Activated naive CD4-positive, alpha-beta T cell treated with anti-CD3 and anti-CD28 coated beads, Interleukin-2, amount 50 U/mL, for 16 hours (primary cell): Measurements from ENCODE around the gene IQGAP3.
"Not testable (repeated sequence)": the region's sequence is repeated elsewhere in the genome, so short reads cannot be mapped to it uniquely, and the experiment has no call there.

Experiments
- DNase-seq: peaks from one replicate; pipeline ENCODE4 v3.0.0-alpha.2; 2020

Gene IQGAP3

DNA sequence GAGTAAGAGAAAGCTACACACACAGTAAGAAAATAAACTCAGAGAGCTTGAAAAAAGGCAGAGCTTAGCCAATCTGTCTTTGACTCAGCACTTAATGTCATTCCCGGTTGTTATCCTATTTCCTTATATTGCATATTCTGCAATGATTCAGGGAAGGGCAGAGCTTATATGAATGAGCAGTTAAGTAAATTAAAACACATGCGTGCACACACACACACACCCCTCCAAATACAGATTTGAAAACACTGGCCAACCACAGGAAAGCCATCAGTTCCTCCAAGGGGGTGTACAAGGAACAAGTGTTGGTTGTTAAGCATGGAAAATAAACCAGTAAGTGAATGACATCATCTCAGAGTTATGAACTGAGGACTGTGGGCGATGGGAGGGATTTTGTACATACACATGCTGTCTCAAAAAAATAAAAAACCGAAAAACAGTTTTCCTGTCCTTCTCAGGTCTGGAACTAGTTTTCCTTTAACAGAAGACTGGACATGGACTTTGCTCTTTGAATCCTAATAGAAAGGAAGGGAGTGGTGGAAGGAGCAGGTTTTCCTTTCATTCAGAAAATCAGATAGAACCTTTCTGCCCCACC, 1.0 kb downstream of the IQGAP3 start:
- no peak for DNase-seq

DNA sequence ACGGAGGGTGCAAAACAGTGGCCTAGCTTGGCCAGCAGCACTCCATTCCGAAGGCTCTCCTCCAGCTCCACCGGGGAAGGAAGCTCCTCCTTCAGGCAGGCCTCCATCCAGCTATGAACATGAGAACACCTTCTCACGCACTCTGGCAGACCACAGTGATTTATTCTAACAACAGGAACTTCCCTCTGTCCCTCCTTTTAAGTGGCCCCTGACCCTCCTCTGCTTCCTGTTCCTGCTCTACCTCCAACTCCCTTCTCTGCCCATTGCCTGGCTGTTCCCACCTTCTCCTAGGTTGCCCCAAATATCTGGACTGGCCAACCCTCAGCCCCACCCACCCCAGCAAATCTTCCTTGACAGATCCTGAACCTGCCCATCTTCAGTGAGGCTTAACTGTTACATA, 5.9 kb downstream of the IQGAP3 start:
- no peak for DNase-seq

DNA sequence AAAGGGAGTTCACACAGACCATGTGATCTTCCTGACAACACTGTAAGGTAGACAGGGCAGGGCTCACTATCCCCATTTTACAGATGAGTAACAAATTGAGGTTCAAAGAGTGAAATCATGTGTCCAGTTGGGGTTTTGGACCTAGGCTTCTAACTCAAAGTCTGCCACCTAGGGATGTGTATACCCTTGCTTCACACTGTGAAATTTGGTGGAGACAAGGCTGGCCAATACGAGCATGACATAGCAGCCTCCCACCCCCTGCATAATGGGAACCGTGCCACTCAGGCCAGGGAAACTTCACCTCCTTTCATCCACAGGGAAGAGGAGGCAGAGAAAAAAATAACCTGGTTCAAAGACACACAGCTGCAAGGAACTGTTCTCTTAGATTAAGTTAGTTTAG, 6.8 kb downstream of the IQGAP3 start:
- DNase-seq, result no peak

DNA sequence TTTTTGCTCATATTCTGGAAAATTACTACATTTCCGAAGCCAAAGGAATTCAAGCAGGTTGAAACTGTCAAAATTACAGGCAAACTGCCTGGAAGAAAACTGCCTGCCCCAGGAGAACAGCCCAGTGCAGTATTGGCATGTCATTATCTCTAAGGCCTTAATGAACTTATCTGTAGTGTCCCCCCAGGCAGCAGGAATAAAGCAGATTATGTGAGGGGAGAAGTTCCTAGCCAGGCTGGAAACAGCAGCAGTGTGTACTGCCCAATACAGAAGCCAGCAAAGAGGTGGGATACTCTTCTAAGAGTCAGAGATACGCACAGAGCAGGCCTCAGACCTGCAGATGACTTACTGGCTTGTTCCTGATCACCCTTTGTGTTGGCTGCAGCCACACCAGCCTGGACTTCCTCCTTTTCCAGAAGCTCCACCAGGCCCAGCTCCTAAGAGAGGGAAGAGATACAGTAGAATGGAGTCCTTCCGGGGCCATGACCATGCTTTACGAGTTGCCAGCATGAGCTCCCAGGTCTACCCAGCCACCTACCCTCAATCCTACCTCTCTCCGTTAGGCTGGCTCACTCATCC, 11.7 kb downstream of the IQGAP3 start:
- no peak for DNase-seq

DNA sequence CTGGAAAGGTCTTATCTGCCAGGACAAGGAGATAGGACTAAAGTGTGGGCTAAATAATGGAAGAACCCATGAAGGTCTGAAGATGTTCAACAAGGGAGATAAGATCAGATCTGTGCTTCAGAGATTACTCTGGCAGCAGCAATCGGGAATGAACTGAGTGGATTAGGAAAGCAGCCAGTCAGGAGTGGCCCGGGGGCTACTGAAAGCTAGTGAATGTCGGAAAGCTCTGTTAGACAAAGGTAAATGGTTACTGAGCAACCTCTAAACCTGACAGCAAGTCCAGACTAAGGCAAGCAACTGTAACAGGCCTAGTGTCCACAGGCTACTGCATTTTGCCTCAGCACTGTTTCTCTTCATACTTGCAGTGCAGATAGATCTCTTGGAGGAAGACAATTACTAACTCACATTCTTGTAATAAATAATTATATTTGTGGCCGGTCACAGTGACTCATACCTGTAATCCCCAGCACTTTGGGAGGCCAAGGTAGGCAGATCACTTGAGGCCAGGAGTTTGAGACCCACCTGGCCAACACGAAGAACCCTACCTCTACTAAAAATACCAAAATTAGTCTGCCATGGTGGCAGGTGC, 12.5 kb downstream of the IQGAP3 start:
- DNase-seq, result no peak

DNA sequence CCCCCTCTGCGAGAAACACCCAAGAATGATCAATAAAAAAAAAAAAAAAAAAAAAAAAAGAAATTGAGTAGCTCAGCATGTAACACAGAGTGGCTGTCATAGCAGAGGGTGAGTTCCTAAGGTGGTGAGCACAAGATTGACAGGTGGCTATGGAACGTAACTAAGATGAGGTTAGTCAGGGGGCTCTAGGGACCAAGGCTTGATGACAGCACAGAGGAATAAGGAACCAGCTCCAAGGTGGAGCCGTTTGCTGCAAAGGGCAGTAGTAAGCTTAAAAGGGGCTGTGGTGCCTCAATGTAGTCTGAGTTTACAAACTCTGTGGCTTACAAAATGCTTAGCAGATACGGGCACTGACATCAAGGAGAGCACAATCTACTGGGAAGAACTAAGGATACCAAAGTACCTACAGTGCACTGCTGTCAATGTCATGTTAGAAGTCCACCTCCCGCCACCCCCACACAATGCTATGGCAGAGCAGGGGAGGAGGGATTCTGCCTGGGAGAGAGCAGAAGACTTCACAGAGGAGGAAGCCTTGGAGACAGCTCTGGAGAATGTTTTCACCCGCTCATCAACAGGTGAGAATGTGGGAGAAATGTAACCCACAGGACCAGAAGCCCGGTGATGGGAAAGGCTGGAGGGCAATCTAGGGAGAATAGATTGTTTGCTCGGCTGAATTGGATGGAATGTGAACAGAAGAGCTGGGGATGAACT, 13.1 kb downstream of the IQGAP3 start:
- DNase-seq, result no peak

DNA sequence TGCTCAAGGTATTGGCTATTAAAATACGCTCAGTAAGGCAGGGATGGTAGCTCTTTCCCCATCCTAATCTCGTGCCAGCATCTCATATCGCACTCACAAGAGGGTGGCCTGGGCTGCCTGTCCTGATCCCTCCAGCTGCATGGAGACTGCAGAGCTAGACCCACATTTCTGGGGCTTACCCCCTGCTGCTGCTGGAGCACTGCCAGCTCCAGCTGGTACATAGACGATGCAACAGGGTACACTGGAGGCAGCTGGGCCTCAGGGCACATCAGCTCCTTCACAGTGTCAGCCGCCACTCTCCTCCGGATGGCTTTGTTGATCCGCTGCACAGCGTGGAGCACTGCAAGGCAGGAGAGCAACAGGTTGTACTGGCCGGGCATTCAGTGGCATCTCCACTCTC, 16.0 kb downstream of the IQGAP3 start:
- no peak for DNase-seq

DNA sequence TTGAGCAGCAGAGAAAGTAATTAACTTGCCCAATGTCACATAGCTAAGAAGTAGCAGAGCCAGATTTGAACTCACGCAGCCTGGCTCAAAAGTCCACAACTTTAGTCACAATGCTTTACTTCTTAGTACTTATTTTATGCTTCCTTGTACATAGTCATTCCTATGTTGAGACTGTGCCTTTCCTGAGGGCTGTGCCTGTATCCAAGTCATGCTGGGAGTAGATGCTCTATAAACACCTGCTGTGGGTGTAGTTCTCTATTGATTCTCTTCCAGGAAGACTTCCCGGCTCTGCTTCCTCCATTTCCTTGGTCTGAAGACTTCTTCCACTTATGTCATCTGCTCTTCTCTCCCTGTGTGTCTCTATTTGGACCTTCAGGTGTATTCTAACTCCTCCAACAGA, 16.6 kb downstream of the IQGAP3 start:
- no peak for DNase-seq

DNA sequence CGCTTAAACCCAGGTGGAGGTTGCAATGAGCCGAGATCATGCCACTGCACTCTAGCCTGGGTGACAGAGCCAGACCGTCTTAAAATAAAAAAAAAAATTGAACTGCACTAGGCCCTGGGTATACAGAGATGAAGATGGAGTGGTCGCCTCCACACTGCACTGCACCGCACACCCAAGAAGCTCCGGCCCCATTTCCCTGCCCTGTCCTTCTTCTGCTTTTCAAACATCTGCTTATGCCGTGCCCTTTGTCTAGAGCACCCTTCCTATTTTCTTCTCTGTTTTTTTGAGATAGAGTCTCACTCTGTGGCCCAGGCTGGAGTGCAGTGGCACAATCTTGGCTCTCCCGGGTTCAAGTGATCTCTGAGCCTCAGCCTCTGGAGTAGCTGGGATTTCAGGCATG, 17.4 kb downstream of the IQGAP3 start:
- no peak for DNase-seq

DNA sequence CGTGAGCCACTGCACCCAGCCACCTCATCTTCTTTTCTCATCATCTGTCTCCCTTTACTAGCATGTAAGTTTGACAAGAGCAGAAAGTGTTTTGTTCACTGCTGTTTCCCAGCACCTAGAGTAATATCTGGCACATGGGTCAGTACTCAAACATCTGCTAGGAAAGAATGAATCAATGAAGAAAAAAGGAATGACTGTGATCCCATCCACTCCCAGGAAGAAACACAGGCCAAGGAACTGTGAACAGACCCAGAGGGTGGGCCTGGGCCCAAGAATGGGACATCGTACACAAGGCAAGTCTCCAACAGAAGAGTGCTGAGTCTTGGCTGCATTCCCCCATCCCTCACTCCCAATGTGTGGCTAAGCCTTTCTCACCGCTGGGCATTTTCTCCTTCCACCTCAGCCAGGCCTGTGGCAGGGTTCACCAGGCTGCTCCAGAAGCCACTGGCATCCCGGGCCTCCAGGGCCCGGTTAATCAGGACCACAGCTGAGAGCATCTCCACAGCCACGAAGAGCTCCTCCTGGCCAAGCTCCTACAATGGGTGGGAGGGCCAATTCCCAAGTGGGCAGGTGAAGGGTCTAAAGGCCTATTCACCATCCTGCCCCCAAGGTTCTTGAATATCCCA, 18.4 kb downstream of the IQGAP3 start:
- no peak for DNase-seq

DNA sequence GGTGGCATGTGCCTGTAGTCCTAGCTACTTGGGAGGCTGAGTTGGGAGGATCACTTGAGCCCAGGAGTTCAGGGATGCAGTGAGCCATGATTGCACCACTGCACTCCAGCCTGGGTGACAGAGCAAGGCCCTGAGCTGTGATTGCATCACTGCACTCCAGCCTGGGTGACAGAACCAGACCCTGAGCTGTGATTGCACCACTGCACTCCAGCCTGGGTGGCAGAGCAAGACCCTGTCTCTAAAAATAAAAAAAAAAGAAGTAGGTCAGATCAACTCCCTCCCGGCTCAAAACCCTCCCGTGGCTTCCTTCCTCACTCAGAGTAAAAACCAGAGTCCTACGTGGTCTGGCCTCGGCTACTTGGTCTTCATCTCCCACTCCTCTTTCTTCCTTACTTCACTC, 19.4 kb downstream of the IQGAP3 start:
- DNase-seq, result not testable (repeated sequence)

DNA sequence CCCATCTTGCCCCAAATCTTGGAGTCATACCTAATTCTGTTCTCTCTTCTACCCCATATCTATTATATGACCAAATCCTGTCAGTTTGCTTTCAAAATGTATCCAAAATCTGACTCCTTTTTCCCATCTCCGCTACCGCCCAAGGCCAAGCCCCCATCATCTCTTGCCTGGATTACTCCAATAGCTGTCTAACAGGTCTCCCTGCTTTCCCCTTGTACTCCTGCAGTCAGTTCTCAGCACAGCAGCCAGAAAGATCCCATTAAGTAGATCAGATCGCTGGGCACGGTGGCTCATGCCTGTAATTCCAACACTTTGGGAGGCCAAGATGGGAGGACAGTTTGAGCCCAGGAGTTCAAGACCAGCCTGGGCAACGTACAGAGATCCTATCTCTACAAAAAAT, 19.8 kb downstream of the IQGAP3 start:
- no peak for DNase-seq

DNA sequence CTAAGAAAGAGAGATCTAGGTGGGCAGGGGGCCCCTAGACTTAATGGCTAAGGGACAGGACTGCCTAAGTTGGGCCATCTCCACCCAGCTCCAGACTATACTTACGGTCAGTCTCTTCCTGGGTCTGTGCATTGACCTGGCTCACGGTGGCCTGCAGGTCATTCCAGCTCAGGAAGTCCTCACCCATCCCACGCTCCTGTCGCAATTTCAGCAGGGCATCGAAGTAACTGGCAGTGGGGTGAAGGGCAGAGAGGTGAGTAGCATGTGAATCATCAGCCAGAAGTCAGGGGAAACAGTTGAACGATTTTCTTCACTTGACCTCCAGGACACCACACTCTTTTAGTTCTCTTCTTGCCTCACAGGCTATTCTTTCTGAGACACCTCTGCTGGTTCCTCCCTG, 20.5 kb downstream of the IQGAP3 start:
- DNase-seq, result no peak

DNA sequence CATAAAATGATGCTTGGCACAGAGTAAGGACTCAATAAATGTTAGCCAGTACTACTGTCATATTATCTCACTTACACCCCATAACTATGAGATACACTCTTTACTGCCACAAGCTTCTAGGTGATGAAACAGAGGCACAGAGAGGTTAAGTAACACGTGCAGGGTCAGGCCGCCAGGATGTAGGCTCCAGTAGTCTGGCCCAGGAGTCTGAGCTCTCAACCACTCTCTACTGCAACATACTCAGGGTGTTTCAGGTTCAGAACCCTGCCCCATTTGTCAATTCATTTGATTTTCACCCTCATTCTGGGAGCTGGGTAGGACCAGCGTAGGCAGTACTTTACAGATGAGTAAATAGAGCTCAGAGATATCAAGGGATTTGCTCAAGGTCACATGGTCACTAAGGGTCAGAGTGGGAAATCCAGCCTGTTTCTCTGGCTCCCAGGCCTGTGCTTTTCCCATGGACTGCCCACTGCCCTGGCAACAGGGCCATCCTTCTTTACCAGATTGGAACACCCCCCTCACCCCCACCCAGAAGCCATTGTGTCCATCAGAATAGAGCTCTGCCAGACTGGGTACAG, 21.2 kb downstream of the IQGAP3 start:
- no peak for DNase-seq

DNA sequence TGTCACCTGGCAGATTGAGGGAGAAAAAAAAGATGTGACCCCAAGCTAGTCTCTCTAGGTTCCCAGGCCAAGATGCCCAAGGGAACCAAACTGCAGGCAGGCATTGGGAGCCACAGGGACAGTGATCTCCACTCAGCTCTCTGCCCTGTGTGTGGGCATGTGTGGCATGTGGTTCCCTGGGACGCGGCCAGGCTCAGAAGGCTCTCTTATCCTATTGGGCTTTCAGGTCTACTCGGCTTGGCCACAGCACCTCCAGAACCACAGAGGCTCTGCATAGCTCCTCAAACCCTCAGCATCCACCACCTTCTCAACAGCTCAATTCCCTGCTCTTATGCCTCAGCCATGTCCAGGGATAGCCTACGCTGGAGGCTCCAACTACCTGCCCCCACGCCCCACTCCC, 22.0 kb downstream of the IQGAP3 start:
- DNase-seq, result no peak

DNA sequence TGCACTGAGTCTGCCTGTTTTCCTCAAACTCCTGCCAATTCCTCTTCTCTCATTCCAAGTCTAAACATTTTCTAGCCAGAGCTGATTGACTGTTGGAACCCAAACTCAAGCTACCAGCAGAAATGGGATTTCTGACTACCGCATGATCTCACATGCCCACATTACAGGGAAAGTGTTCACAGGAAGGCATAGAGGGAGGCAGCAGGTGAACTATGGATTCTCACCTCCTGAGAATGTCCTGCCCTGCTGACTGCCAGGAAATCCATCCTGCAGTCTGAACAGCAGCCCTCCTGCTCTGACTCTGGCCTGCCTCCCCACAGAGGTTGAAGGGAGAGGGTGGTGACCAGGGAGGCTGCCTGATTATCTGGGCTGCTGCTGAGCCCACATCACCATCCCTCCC, 22.5 kb downstream of the IQGAP3 start:
- DNase-seq, result no peak

DNA sequence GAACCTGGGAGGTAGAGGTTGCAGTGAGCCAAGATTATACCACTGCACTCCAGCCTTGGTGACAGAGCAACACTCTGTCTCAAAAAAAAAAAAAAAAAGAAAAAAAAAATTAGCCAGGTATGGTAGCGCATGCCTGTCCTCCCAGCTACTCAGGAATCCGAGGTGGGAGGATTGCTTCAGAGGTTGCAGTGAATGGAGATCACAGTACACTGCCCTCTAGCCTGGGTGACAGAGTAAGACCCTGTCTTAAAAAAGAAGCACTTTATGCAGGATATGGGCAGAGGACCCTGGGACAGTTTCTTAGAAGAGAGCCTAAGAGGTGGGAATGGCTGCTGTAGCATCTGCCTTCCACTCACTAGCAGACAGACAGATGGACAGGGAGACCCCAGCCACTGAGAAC, 23.0 kb downstream of the IQGAP3 start:
- DNase-seq, result no peak

DNA sequence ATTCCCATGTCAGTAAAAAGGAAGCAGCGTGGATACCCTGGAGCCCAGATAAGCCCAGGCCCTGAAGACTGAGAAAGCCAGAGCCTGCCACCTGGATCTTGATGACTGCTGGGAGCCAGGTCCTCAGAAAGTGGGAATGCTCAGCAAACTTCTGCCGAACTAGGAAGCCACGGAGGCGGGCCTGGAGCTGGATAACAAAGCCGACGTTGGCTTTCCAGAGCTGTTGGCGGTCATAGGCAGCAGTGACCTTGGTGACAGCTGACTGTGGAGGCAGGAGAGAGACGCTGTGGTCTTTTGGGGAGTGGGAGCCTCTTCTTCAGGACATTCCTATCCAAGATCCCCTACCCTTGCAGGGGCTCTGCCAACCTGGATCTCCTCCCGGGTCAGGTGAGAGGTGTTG, 24.4 kb downstream of the IQGAP3 start:
- DNase-seq, result no peak

DNA sequence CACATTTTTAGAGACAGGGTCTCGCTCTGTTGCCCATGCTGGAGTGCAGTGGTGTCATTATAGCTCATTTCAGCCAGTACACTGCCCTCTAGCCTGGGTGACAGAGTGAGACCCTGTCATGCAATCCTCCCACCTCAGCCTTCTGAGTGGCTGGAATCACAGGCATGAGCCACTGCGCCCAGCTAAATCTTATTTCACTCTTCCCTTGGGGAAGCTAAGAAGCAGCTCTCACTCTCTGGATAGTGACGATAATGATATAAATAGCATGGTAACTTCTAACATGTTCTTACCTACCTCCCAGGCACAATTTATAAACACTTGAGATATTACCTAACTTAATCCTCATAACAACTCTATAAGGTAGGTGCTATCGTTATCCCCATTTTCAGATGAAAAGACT, 24.9 kb downstream of the IQGAP3 start:
- DNase-seq, result no peak

DNA sequence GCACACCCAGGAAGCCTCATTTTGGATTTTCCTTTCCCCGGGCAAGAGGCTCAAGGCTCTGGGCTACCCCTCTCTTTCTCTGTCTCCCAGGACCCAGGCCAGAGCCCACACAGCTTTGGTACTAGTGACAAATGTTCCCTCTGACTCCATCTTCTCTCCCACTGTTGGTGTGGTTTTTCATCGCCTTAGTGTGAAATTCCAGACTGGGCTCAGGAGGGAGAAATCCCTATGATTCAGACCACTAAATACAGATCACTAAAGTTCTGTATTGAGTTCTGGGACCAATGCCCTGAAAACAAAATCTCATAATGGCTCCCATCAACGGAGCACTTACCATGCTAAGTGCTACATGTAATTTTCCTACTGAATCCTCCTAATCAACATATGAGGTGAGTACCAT, 26.1 kb downstream of the IQGAP3 start:
- DNase-seq, result no peak

DNA sequence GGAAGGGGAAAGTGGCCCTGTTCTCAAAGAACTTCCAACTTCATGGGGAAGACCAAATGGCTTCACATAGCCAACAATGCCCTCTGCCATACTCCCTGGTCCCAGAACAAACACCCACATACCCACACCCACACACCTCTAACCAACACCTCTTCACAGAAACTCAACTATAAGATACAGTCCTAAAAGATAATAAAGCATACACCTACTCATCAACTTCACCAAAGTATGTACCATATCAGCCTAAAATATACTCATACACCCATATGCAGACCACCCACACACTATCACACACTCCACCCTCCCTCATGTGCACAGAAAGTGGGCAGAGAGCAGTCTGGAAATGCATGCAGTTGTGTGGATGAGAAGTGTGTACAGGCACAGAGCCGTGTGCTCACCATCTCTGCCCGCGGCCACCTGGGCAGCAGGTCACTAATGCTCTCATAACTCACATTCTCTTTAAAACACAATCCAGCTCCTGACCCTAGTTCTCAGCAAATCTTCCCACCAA, 27.7 kb downstream of the IQGAP3 start:
- no peak for DNase-seq

DNA sequence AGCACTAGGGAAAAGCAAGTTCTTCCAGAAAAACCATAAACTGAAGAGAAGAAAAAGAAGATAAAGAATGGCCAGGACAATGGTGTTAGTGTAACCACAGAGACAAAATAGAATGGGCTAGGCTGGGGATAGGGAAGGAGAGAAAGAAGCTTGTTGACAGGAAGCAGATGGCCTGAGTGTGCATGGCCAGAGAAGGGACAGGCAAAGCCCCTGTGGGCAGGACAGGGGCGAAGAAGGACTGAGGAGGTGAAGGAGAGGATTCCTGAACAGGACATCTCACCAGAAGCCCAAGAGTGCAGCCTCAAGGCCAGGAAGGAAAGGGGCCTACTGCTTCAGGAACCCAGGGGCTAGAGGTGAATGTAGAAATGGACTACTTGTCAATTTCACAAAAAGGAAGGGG, 29.3 kb downstream of the IQGAP3 start:
- DNase-seq, result no peak

DNA sequence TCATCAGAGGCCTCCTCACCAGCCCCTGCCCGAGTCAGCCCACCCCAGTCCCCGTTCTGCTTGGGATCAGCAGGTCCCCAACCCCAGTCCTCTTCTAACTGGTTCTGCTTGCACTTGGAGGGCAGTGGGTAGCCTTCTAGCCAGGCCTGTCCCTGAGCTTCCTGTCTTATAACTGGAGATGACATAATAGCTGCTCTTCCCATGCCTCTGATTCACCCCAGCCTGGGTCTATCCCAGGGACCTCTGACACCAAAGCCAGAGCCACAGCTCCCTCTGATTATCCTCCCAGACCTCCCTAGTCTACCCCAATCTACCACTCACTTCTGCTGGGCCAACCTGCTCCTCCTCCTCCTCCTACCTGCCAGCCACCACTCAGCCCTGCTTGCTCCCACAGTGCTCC, 31.4 kb downstream of the IQGAP3 start:
- DNase-seq, result no peak
